Jurkat, Clone E6-1 (cell line): ENCODE results near the gene CLCA2. TPM values are rescaled to one million over a fixed set of nuclear protein-coding genes. Genes with fewer than 3 reads are reported as not detected.

Experiments
- DNase-seq: peaks from one replicate; pipeline ENCODE4 v3.0.0-alpha.2; 2011; ENCODE audit warnings: low read depth, low spot score
- H3K4me3 ChIP-seq: 2 replicates; pipeline ENCODE4 v1.5.1; 2011; ENCODE audit warnings: mild to moderate bottlenecking, low read length, control low read depth, moderate library complexity
- polyA plus RNA-seq: library from polyadenylated mRNA; unstranded; fragments of >200 nt; gene quantifications from one replicate; pipeline ENCODE4 v1.2.1, GENCODE V29; 2012; ENCODE audit warnings: missing spikeins; ENCODE audit not compliant: insufficient read length, insufficient read depth

The CLCA2 gene, protein sequence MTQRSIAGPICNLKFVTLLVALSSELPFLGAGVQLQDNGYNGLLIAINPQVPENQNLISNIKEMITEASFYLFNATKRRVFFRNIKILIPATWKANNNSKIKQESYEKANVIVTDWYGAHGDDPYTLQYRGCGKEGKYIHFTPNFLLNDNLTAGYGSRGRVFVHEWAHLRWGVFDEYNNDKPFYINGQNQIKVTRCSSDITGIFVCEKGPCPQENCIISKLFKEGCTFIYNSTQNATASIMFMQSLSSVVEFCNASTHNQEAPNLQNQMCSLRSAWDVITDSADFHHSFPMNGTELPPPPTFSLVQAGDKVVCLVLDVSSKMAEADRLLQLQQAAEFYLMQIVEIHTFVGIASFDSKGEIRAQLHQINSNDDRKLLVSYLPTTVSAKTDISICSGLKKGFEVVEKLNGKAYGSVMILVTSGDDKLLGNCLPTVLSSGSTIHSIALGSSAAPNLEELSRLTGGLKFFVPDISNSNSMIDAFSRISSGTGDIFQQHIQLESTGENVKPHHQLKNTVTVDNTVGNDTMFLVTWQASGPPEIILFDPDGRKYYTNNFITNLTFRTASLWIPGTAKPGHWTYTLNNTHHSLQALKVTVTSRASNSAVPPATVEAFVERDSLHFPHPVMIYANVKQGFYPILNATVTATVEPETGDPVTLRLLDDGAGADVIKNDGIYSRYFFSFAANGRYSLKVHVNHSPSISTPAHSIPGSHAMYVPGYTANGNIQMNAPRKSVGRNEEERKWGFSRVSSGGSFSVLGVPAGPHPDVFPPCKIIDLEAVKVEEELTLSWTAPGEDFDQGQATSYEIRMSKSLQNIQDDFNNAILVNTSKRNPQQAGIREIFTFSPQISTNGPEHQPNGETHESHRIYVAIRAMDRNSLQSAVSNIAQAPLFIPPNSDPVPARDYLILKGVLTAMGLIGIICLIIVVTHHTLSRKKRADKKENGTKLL
- not detected for polyA plus RNA-seq

DNA sequence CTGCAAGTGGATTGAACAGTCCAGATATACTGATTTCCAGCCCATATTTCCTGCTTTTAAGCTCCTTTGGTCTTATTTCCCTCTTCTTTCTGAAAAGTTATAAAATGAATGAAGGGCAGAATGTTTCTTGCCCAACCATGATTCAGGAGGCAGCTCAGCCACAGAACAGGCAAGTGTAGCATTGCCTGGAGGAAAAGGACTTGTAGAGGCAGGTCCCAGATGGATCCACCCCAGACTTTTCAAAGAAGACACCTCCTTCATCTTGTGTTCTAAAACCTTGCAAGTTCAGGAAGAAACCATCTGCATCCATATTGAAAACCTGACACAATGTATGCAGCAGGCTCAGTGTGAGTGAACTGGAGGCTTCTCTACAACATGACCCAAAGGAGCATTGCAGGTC, at the start of gene CLCA2:
TSS of gene CLCA2 (plus strand) at position 299 of the 400 bp plus-strand sequence. CDS start at position 376, 77 bp downstream.
- no peak for DNase-seq
- no peak within 1 kb of the TSS for H3K4me3 ChIP-seq

DNA sequence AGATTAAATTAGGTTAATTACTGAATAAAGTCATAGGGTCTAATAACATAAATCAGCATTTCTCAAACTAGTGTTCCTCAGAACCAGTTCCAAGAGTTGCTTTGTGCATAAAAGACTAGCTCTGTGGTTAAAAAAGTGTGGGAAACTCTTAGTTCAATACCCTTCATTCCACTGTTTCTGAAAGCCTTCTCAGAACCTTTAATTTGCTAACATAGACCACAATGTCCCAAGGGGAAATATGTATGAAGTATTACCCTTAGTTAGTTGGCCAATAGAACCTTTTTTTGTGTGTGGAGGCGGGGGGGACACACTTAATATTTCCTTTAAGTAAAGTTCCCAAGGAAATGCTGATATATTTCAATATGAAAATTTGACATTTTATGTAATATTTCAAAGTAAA, 48.3 kb upstream of the CLCA2 start:
- no peak for DNase-seq

DNA sequence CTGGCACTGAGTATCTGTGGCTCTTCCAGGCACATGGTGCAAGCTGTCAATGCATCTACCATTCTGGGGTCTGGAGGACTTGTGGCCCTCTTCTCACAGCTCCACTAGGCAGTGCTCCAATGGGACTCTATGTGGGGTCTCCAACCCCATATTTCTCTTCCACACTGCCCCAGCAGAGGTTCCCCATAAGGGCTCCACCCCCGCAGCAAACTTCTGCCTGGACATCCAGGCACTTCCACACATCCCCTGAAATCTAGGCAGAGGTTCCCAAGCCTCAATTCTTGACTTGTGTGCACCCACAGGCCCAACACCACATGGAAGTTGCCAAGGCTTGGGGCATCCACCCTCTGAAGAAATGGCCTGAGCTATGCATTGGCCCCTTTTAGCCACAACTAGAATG, 46.6 kb upstream of the CLCA2 start:
- no peak for DNase-seq
- no peak overlapping the region for H3K4me3 ChIP-seq

More for the DNA sequence above, 48.3 kb upstream of the CLCA2 start:
- no peak overlapping the region for H3K4me3 ChIP-seq

DNA sequence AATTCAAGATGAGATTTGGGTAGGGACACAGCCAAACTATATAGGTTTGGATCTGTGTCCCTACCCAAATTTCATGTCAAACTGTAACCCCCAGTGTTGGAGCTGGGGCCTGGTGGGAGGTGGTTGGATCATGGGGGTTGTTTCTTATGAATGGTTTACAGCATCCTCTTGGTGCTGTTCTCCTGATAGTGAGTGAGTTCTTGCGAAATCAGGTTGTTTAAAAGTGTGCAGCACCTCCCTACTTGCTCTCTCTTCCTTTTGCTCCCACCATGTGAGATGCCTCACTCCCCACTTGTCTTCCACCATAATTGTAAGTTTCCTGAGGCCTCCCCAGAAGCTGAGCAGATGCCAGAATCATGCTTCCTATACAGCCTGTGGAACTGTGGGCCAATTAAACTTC, 45.2 kb upstream of the CLCA2 start:
- H3K4me3 ChIP-seq = no peak overlapping the region
- no peak for DNase-seq

DNA sequence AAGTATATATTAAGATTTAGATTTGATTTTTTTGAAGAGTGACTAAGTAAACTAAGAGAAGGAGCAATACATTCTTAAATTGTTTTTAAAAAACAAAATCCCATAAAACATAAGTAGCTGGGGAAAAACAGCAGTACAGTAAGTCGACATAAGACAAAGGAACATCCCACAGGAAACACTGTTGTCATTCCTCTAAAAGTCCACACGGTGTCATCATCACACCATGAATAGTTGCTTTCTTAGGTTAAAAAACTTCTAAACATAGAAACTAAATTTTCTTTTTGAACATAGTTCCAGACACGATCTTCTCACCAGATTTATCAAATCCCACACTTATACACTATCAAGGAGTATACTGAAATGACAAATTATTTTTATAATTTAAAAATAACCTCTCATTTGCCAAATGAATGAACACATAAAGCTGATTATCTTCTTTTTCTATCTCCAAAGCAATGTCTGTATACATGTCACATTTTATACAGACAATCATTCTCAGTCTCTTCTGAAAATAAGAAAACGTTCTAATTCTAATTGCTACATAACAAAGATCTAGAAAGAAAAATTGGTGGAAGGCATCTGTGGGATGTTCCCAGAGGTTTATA, 43.6 kb upstream of the CLCA2 start:
- peak; percentile 68 for DNase-seq
- H3K4me3 ChIP-seq = no peak overlapping the region

DNA sequence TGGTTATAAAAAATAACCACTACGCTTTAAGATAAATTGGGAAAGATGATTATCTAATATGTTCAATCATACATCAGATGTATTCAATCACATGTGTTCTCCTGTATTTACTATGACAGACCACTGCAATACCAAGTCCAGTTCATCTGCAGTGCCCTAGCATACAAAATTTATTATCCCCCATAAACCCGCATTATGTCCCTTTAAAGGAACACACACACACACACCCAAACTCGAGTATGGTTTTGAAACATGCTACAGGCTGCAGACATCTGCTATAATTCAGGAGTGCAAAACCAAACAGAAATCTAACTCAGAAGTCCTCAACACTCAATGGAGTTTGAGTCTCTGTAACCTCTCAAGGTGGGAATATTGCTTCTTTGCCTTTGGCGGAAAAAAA, 42.7 kb upstream of the CLCA2 start:
- no peak overlapping the region for H3K4me3 ChIP-seq
- DNase-seq = no peak

DNA sequence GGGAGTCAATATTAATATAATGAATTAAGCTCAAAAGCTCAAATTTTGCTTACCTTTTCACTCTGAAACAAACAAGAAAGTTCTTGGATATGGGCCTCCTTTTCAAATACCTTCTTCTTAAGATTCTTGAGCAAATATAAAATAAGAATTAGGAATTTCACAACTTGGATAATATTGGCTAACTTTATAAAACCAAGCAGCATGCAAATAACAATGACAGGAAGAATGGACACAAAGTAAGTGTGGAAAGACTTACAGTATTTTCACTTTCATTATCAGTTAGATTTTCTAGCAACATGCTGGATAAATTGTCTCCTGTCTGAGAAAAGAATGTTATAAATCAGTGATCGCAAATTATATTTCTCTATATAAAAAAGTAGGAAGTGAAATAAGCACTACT, 41.1 kb upstream of the CLCA2 start:
- no peak overlapping the region for H3K4me3 ChIP-seq
- DNase-seq = no peak

DNA sequence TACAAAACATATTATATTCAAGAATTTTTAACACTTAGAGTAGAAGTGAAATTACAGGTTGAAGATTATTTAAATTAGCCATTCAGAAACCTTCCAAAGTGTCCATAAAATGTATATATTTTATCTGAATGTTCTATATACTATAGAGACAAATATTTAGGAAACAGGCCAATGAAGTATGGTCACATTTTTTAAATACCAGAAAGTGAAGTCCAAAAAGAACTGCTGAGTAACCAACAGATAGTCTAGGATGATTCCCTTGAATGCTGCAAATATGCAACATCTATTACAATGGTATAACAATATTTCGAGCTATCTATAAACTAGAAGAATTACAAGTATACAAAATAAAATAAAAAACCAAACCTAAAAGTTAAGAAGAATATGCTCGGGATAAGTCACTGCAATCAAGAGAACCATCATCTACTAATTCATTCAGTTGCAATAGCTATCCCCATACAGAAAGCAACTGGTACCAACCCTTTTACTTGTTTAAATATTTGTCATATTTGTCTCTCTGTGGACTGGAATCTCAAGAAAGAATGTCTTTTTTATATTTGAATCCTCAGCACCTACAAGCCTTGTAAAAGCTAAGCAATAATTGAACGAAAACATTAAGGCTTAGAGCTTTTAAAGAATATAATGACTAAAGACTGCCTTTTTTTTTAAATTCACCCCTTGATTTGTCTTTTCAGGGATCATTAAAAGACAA, 35.9 kb upstream of the CLCA2 start:
- DNase-seq = no peak
- H3K4me3 ChIP-seq = no peak overlapping the region

DNA sequence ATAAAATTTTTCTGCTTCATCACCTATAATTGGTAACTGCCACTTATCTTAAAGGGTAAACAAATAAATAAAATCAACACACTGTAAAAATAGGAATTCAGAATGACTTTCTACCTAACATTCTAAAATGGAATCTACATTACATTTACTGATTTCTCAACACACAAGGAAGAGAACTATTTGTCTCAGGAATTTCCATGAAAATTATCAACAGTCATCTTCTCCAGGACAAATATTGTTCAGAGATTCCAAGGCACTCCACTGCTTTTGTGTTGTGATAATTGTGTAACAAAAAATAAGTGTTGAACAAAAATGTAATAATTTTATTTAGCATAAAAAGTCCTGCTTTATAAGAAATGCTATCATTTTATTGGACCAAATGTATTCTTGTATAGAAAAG, 35.2 kb upstream of the CLCA2 start:
- DNase-seq = no peak
- H3K4me3 ChIP-seq = no peak overlapping the region

DNA sequence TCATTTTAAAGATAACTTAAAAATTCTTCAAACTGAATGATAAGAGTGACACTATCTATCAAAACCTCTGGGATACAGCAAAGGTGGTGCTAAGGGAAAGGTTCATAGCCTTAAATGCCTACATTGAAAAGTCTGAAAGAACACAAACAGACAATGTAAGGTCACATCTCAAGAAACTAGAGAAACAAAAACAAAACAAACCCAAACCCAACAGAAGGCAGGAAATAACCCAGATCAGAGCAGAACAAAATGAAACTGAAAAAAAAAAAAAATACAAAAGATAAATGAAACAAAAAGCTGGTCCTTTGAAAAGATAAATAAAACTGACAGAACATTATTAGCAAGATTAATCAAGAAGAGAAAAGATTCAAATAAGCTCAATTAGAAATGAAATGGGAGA, 34.7 kb upstream of the CLCA2 start:
- no peak for DNase-seq
- H3K4me3 ChIP-seq = no peak overlapping the region

DNA sequence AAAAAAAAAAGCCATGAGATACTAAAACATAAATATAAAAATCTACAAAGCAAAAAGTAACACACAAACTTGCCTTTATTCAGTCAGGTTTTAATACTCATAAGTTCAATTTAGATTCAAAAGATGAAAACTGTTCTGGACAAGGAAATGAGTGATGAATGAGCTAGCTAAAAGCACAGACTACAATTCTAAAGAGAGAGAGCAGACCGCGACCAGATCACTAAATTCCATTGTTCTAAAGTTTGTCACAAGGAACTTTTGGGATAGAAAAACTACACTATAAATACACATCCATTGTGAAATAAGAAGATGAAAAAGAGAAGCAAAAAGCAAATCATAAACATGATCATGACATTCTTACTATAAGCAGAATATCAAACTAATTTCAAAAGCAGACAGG, 29.6 kb upstream of the CLCA2 start:
- no peak overlapping the region for H3K4me3 ChIP-seq
- DNase-seq = no peak

DNA sequence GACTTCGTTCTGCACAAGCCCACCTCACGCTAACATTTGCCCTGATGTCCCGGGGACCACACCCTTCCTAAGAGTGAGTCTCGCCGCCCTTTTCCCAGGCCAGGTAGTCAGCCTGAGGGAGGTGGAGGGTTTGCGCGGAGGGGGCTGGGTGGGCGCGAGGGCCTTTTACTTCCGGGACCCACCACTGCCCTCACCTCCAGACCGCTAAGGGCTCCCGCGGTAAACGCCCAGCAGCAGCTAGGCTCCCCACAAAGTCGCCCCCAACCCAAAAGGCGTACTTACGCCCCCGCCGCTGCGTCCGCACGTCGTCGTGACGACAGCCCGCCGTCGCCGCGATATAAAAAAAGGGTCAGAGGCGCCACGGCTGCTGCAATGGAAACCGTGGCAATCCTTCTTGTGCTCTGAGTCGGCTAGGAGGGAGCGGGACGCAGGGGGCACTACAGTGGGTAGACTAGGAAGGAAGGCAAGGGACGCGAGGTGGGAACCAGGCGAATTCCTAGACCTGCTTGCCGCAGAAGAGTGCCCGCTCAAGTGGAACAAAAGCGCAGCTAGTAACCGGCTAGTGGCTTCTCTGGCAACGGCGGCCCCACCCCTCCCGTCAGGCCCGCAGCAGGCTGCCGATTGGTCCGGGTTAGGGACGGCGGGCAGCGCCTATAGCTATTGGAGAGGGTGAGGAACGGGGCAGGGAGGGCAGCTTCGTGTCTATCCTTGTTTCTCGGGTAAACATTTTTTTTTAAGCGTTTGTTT, 28.0 kb upstream of the CLCA2 start, which contains the start of gene ODF2L:
TSS of gene ODF2L (minus strand) at position 573 of the 747 bp plus-strand sequence. CDS start 9,296 bp downstream, outside the sequence.
- peak within 1 kb of the TSS; percentile 86 for H3K4me3 ChIP-seq
- DNase-seq = peak; percentile 72

DNA sequence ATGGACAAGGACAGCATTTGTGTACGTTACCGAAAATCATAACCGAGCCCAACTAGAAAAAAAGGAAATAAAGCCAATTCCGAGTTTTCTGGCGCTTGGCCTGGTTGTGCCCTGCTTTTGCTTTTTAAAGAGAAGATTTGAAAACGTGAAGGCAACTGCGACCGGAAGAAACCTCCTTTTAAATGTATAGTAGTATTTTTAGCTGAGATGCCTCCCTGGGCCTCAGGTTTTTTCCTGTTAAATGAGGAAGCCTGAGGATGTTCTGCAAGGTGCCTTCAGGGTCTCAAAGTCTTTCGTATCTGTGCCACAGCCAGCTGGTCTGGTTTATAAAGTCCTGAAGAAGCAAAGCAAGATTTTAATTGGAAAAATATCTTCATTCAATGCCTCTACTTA, 27.5 kb upstream of the CLCA2 start:
- peak overlapping the region; percentile 86 for H3K4me3 ChIP-seq
- no peak for DNase-seq

DNA sequence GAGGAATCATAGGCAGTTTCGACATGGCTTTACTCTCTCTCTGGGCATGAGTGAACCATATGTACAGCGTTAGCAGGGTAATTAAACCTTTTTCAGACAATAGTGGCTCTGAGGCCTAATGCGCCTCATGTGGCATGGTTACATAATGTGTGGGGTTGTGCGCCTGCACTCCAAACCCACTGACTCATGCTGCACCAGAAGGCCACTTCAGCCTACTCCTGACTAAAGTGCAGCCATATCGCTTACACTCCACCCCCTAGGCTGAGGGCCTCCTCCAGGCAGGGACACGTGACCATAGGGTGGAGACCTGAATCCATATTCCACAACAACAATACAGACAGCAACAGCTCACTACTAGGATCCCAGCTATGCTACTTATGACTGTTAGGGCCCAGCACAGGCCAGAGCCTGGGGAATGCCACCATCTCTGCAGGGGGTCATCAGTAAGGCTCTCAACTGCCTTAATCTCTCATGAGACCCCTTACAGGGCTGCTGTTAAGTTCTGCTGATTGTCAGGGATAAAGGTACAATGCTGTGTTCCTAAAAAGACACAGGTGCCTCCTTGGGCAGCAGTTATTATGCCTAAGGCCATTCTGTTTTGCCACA, 14.5 kb upstream of the CLCA2 start:
- no peak overlapping the region for H3K4me3 ChIP-seq
- DNase-seq = no peak

DNA sequence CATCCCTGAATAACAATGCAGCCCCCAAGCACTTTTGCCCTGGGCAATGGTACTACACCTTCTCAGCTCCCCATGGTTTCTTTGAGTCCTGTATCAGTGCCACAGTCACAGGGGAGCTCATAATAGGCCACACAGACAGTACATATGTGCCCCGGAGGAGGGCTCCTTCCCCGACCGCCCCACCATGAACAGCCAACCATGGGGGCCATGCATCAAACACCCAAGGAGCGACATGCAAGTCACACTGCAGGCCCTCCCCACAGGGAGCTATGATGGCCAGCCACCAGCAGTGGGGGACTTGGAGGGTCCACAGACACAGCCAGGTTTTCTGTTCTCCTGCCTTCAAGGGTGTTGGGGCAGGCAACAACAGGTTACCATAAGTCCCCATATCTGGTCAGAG, 13.1 kb upstream of the CLCA2 start:
- no peak for DNase-seq

DNA sequence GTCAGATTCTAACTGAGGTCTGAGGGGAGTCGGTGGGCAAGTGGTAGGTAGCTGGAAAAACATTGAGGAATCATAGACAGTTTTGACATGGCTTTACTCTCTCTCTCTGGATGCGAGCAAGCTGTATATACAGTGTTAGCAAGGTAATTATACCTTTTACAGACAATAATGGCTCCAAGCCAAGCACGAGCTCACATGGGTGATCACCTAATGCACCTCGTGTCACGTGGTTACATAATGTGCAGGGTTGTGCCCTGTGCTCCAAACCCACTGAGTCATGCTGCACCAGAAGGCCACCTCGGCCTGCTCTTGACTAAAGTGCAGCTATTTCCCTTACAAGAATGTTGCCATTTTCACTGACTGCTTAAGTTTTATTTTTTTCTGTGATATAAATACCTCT, 7.6 kb upstream of the CLCA2 start:
- DNase-seq = no peak
- H3K4me3 ChIP-seq = no peak overlapping the region

More for the DNA sequence above, 13.1 kb upstream of the CLCA2 start:
- no peak overlapping the region for H3K4me3 ChIP-seq

DNA sequence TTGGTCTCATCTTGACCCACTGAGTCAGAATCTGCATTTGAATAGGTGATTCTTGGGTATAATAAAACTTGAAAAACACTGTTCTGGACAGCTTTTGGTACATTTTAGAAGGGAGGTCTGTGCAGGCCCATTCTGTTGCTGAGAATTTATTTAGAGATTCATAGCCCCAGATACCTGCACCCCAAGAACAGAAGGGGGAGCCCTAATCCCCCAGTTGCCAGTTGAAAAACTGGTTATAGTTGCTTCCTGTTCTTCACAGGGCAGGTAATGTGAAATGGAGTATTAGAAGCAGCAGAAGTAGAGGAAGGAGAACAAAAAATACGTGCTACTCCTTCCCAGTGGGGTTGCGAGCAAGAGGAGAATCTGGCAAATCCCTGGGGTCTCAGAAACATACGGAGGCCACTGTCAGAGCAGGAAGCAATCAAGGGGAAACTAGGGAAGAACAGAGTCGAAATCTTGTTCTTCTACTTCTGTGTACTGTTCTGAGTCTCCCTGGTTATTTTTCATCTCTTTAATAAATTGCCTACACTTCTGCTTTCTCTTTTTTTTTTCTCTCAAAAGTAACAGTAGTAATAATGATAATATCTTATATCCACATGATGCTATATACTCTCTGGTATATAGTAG, 4.6 kb upstream of the CLCA2 start:
- no peak overlapping the region for H3K4me3 ChIP-seq
- DNase-seq = peak; percentile 36
